Umbilical cord (tissue), 2 donors: ENCODE results near the gene ATP9B. TPM values are rescaled to one million over a fixed set of nuclear protein-coding genes. Genes with fewer than 3 reads are reported as not detected.
"Not testable (repeated sequence)": the region's sequence is repeated elsewhere in the genome, so short reads cannot be mapped to it uniquely, and the experiment has no call there.

Source experiments
- DNase-seq: peaks from one replicate; pipeline ENCODE4 v3.0.0-alpha.2; 2015; ENCODE audit warnings: low spot score
- total RNA-seq: library from RNA; depleted of rRNA; stranded (reverse); fragments of >200 nt; gene quantifications from one replicate; pipeline ENCODE4 v1.2.3, GENCODE V29; 2014; ENCODE audit warnings: low replicate concordance; ENCODE audit not compliant: insufficient read depth

ATP9B gene
- total RNA-seq, 1 donor from 2014 or later: 48.4 TPM

DNA sequence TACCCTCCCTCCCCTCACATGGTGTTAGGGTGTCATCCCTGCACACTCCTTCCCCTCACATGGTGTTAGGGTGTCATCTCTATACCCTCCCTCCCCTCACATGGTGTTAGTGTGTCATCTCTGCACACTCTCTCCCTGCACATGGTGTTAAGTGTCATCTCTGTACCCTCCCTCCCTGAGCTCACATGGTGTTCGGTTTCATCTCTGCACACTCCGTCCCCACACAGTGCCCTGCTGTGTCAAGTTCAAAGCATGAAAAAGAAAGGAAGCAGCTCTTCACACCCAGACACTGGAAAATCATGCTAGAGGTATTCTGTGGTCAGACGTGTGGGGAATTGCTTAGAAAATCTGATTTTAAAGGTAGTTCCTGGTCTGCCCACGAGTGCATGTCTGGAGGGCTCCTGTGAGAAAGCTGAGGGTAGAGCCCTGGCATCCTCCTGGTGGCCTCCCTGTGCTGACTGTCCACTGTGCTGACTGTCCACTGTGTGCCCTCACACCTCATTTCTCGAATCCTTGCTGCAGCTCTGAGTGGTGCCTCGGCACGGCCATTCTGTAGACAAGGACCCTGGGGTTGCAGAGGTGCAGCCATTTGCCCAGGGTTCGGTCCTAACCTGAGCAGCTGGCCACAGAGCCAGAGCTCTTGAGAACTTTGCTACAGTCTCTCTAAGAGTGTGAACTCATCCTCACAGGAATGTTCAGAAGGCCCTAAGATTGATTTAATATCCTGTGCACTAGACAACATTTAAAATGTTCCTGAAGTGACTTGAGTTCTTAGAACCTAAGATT is 257.4 kb downstream of the ATP9B start:
- DNase-seq: no peak

DNA sequence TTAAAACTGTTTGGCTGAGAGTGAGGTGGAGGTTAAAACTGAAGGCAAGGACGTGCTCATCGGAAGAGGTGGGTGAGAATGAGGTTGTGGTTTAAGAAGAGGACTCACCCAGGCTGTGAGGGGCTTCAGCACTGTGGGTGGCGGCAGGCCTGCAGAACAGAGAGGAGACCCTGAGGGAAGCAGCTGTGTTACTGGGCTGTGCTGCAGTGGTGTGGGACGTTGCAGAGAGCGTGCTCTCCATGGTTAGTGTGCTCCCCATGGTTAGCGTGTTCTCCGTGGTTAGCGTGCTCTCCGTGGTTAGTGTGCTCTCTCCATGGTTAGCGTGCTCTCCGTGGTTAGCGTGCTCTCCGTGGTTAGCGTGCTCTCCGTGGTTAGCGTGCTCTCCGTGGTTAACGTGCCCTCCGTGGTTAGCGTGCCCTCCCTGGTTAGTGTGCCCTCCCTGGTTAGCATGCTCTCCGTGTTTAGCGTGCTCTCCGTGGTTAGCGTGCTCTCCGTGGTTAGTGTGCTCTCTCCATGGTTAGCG is 258.1 kb downstream of the ATP9B start:
- no peak for DNase-seq

DNA sequence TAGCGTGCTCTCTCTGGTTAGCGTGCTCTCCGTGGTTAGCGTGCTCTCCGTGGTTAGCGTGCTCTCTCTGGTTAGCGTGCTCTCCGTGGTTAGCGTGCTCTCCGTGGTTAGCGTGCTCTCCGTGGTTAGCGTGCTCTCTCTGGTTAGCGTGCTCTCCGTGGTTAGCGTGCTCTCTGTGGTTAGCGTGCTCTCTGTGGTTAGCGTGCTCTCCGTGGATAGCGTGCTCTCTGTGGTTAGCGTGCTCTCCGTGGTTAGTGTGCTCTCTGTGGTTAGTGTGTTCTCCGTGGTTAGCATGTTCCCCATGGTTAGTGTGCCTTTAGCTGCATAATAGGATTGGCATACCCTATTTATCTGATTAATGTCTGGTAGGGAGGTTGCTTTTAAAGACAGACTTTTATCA is 258.7 kb downstream of the ATP9B start:
- DNase-seq: not testable (repeated sequence)

DNA sequence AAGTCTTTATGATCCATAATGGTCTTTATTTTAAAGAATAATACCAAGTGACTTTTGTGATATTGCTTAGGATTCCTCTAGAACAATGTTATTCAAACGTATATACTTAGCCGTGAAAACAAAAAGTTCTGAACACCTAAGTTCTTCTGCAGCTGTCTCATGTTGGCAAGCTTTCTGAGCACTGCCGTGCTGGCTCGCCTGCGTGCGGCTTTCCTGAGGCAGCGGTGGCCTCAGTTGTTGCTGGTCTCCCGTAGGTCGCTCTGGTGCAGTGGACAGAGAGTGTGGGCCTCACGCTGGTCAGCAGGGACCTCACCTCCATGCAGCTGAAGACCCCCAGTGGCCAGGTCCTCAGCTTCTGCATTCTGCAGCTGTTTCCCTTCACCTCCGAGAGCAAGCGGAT is 259.7 kb downstream of the ATP9B start:
- no peak for DNase-seq

GRCh38 chr18:79329786-79330185 is 260.6 kb downstream of the ATP9B start:
- no peak for DNase-seq

DNA sequence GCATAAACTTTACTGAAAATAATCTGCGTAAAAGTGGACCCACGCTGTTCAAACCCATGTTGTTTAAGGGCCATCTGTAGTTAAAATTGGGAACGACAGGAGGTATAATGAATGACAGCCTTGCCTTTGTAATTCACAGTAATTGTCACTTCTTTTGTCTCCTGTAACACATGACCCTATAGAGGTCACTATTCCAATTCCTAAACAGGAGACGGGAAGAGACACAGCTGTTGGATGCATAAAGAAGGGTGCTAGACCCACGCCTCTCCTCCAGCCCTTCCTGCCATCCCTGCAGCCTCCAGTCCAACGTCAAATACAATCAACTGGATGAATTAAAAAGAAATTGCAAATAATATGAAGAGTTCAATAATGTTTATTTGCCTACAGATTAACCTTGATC is 263.5 kb downstream of the ATP9B start:
- DNase-seq: no peak

DNA sequence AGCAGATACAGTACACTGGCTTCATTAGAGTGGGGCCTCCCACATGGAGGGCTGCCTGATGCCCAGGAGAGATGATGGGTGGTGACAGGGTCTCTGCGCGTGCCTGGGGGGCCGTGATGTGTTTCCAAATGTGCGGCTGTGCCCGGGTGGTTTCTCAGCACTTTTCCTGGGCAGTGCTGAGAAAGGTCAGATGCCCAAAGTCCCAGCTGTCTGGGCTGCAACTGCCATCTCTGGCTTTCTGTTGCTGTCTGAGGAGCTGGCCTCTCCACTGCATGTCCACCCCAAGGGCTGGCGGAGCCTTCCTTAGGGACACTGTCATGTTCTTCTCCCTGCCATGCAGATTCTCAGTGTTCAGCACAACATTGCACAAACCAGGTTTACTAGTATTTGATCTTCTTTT is 263.9 kb downstream of the ATP9B start:
- DNase-seq: no peak

GRCh38 chr18:79334496-79335233 is 265.5 kb downstream of the ATP9B start:
- DNase-seq: no peak

DNA sequence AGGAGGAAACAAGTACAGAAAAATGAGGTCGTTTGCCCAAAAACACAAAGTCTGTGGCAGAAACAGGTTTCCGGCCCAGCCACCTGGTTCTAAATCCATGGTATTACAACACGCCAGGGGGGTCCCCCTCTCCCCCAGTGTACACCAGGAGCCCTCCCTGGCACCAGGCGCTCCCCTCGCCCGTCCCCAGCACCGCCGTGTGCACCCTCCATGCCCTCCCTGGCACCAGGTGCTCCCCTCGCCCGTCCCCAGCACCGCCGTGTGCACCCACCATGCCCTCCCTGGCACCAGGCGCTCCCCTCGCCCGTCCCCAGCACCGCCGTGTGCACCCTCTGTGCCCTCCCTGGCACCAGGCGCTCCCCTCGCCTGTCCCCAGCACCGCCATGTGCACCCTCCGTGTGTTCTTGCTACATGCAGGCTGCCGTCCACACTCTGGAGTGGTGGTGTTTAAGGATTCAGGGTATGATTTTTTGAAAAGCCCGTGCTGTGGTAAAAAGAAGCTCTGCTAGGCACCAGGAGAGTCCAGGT is 266.7 kb downstream of the ATP9B start:
- DNase-seq: no peak

GRCh38 chr18:79336556-79337142 is 267.5 kb downstream of the ATP9B start:
- no peak for DNase-seq

DNA sequence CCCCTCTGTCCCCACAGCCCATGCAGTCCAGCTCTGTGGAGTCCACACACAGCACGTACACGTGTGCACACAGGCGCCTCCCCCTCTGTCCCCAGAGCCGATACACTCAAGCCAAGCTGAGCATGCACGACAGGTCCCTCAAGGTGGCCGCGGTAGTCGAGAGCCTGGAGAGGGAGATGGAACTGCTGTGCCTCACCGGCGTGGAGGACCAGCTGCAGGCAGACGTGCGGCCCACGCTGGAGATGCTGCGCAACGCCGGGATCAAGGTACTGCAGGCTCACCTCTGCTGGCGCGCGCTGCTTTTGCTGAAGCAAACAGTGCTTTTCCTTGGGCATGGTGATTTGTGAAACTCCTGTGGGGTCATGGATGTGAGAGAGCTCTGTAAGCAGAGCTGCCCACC is 268.0 kb downstream of the ATP9B start:
- no peak for DNase-seq

GRCh38 chr18:79337620-79338019 is 268.4 kb downstream of the ATP9B start:
- DNase-seq: no peak

DNA sequence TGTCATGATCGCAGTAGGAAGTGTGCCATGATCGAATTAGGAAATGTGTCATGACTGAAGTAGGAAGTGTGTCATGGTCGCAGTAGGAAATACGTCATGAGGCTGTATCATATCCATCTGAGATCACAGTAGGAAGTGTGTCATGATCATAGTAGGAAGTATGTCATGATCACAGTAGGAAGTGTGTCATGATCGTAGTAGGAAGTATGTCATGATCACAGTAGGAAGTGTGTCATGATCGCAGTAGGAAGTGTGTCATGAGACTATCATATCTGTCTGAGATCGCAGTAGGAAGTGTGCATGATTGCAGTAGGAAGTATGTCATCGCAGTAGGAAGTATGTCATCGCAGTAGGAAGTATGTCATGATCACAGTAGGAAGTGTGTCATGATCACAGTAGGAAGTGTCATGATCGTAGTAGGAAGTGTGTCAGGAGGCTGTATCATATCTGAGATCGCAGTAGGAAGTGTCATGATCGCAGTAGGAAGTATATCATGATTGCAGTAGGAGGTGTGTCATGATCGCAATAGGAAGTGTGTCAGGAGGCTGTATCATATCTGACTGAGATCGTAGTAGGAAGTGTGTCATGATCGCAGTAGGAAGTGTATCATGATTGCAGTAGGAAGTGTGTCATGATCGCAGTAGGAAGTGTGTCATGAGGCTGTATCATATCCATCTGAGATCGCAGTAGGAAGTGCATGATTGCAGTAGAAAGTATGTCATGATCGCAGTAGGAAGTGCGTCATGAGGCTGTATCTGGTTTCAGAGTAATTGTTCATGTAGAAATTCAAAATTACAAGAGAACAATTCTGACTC is 270.1 kb downstream of the ATP9B start:
- no peak for DNase-seq

DNA sequence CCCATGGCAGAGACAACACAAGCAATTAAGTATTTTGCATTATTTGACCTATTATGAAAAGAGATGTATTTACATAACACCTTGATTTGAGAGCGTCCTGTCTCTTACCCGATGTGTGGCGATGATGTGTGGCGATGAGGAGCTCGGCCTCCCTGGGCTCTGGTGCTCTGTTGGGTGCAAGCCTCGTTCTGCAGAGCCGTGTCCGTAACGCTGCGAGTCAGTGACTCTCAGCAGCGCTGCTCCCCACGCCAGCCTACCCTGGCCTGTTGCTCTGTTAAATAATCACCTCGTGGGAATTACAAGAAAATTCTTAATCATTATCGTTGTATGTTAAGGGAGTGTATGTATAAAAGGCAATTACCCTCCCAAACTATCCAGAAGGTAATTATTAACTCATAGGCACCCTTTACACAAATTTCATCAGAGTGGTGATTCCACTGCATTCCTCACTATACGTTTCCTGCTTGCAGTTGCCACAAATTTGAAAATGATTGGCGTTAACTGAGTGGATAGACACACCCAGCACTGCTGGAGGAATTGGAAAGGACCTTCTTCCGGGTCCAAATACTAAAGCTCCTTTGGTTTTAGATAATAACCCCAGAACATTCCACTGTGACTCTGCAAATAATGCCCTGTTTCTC is 274.5 kb downstream of the ATP9B start:
- DNase-seq: no peak

- no peak for DNase-seq
These were observed 275.0 kb downstream of the ATP9B start for GRCh38 chr18:79344208-79344581.

DNA sequence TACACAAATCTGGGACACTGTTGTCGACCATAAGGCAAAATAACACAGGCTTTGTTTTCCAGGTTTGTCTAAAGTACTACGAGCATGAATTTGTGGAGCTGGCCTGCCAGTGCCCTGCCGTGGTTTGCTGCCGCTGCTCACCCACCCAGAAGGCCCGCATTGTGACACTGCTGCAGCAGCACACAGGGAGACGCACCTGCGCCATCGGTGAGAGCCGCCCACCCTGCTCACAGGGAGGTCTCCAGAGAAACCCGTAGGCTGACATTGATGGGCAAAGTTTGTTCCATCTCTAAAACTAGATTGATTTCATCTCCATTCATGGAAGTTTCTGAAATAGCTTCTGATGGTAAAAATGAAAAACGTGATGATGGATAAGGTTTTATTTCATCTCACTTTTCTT is 276.2 kb downstream of the ATP9B start:
- no peak for DNase-seq

DNA sequence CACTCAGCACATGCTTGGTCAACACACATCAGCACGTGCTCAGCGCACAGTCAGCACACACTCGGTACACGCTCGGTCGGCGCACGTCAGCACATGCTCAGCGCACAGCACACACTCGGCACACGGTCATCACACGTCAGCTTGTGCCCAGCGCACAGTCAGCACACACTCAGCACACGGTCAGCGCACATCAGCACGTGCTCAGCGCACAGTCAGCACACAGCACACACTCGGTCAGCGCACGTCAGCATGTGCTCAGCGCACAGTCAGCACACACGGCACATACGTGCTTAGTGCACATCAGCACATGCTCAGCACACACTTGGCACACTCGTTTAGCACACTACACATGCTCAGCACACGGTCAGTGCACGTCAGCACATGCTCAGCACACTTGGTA is 276.8 kb downstream of the ATP9B start:
- DNase-seq: no peak

DNA sequence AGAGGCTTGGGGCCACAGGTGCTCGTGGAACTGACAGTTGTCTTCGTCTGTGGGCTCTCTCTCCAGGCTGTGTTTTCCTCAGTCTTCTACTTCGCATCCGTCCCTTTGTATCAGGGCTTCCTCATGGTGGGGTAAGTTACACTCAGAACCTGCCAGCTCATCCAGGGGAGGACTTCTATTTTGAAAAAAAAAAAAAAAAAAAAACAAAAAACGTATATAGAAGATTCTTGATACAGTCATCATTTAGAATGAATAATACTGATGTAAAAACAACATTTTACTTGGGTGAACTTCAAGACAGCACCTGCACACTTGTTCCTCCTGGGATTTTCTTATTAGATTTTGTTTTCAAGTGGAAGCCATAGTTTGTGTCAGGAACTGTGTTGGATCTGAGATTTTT is 278.9 kb downstream of the ATP9B start:
- no peak for DNase-seq

DNA sequence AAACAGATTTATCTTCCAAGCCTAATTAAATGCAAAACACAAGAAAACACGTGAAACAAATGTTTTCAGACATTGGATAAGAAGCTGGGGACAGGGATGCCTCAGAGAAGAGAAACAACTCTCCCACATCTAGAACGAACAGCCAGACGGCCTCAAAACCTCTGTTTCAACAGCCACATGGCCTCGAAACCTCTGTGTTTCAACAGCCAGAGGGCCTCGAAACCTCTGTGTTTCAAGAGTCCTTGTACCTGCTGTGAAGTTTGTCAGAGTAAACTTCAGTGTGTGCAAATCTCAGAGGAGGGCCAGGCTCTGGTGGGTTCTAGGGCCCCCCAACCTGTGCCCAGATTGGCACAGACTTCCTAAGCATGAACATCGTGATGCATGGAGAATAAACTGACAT is 283.2 kb downstream of the ATP9B start:
- no peak for DNase-seq

DNA sequence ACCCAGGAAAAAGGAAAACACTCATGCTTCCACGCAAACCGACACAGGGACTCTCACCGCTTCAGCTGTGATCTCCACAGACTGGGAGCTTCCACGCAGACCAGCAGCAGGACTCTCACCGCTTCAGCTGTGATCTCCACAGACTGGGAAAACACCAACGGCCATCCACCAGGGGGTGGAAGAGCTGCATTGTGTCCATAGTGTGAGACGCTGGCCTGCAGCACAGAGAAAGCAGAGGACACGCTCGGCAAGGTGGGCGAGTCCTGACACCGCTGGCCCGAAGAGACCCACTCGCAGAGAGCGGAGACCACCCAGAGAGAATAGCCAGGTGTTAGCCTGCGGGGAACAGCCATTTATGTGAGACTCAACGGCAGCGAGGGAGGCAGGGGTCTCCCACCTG is 284.1 kb downstream of the ATP9B start:
- DNase-seq: no peak

DNA sequence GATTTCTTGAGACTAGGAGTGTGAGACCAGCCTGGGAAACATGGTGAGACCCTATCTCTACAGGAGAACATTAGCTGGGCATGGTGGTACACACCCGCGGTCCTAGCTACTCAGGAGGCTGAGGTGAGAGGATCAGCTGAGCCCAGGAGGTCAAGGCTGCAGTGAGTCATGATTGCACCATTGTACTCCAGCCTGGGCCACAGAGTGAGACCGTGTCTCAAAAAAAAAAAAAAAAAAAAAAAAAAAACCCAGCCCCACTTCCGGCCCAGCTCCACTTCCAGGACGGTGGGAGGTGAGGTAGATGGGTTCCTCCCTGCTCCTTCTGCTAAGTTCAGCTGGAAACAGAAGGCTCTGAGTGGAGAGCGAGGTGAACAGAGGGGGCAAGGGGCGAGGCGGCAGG is 285.2 kb downstream of the ATP9B start:
- DNase-seq: no peak
